Measurements from ENCODE around the gene AGAP1.

DNA sequence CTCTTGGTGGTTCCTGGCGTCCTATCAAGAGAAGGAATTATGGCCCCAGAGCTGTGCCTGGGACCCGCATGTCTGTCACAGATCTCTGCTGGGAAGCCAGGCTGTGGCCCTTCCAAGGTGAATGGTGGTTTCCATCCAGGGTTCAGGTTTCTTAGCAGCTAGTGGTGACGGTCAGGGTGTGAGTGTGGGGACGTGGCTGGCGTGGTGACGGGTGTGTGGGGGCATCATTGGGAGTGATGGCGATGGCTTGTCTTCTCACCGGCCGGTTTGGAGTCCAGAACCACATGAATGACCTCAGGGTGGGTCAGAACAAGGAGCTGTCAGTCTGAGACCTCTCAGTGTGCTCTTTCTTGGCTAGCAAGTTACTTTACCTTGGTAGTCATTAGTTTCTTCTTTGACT, 52.6 kb downstream of the AGAP1 start:
- TF ChIP-seq POLR2AphosphoS5 (IDR thresholded peaks at IDR 0.05; ENCODE audit: low read depth, low read length) (no peak), POLR2A (IDR thresholded peaks at IDR 0.05; ENCODE audit: low read depth, low read length) (no peak), SPI1 (IDR thresholded peaks at IDR 0.05; ENCODE audit: low read depth, low read length) (no peak)
